ENCODE measurements around the gene PELI2.

- TF ChIP-seq CTCF (conservative IDR thresholded peaks at IDR 0.05), result no peak
- no peak for TF ChIP-seq EZH2 (IDR thresholded peaks at IDR 0.05; ENCODE audit: low read depth)
Observed at GRCh38 chr14:56142314-56142713, 24.1 kb downstream of the PELI2 start.

Measured in PC-9 (cell line).